Peyer's patch (tissue), 4 donors: Measurements from ENCODE around the gene LRRC47.

Source experiments
- POLR2A ChIP-seq, 2 donors: fragments of 450-650 bp; IDR thresholded peaks; one replicate each; pipeline ENCODE4 v1.5.1; 2017; ENCODE audit warnings: antibody characterized with exemption in 2 of 2, mild to moderate bottlenecking in 2 of 2, moderate library complexity in 2 of 2
- TF ChIP-seq, protein P1 (sequence below), 6 experiments: fragments of 450-650 bp in 4 of 6; fragments of 200-600 bp in 2 of 6; sonication (generic) in 1 of 6; IDR thresholded peaks; one replicate each; pipeline ENCODE4 v1.5.1; 2017 to 2019; ENCODE audit warnings: antibody characterized with exemption in 6 of 6, mild to moderate bottlenecking in 3 of 6, moderate library complexity in 1 of 6

DNA sequence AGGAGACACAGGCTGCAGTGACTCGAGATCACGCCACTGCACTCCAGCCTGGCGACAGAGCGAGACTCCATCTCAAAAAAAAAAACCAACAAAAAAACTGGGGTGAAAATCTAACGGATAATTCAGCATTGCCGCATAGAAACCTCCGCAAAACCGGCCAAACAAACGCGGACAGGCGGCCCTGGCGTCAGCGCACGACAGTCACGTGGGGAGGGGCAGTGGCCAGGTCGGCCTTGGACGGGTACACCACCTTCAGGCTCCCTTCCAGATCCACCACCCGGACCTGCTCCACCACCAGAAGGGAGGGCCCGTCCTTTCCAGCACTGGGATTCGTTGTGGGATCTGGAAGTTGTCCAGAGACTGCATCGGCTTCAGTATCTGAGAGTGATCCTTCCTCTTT lies 15.4 kb downstream of the LRRC47 start:
- TF ChIP-seq, protein P1, sequence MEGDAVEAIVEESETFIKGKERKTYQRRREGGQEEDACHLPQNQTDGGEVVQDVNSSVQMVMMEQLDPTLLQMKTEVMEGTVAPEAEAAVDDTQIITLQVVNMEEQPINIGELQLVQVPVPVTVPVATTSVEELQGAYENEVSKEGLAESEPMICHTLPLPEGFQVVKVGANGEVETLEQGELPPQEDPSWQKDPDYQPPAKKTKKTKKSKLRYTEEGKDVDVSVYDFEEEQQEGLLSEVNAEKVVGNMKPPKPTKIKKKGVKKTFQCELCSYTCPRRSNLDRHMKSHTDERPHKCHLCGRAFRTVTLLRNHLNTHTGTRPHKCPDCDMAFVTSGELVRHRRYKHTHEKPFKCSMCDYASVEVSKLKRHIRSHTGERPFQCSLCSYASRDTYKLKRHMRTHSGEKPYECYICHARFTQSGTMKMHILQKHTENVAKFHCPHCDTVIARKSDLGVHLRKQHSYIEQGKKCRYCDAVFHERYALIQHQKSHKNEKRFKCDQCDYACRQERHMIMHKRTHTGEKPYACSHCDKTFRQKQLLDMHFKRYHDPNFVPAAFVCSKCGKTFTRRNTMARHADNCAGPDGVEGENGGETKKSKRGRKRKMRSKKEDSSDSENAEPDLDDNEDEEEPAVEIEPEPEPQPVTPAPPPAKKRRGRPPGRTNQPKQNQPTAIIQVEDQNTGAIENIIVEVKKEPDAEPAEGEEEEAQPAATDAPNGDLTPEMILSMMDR (IDR thresholded peaks at IDR 0.05), result no peak
- TF ChIP-seq POLR2A (IDR thresholded peaks at IDR 0.05), result no peak
